Tibial nerve (tissue), 3 donors: ENCODE data around the gene KLF1.
A peak's percentile ranks its signal among the peaks of the same experiment; 100 is the strongest.

ENCODE experiments used
- CTCF ChIP-seq, 5 experiments: fragments of 200-600 bp in 3 of 5; fragments of 450-650 bp in 2 of 5; sonication (generic) in 3 of 5; IDR thresholded peaks; one replicate each; pipeline ENCODE4 v1.5.1; 2016 to 2019; ENCODE audit warnings: antibody characterized with exemption in 5 of 5, mild to moderate bottlenecking in 3 of 5, moderate library complexity in 2 of 5
- POLR2A ChIP-seq, 2 donors: fragments of 450-650 bp; IDR thresholded peaks; one replicate each; pipeline ENCODE4 v1.6.1; 2017; ENCODE audit warnings: antibody characterized with exemption in 2 of 2, mild to moderate bottlenecking in 2 of 2, moderate library complexity in 2 of 2

- TF ChIP-seq CTCF (IDR thresholded peaks at IDR 0.05) = peak; percentile 25 to 59 (median 29)
- no peak for TF ChIP-seq POLR2A (IDR thresholded peaks at IDR 0.05)
Measured at GRCh38 chr19:12838182-12838885, 48.7 kb downstream of the KLF1 start, which contains the start of gene MAST1.
